Head of caudate nucleus (tissue), 42 donors: ENCODE data around the gene KIF4A.
"Not testable (repeated sequence)": the region's sequence is repeated elsewhere in the genome, so short reads cannot be mapped to it uniquely, and the experiment has no call there.

Source experiments
- DNase-seq, 42 donors: peaks; one replicate each; pipeline versions ENCODE4 v3.0.0 to v3.0.0-alpha.2; 2020 to 2021; ENCODE audit warnings: mixed read lengths in 7 of 42
- intact Hi-C: fragments of 100-400 bp; cut with DNase I; formaldehyde crosslinking; loops from one replicate; pipeline ENCODE4 v1.15.0; 2022

The KIF4A gene

DNA sequence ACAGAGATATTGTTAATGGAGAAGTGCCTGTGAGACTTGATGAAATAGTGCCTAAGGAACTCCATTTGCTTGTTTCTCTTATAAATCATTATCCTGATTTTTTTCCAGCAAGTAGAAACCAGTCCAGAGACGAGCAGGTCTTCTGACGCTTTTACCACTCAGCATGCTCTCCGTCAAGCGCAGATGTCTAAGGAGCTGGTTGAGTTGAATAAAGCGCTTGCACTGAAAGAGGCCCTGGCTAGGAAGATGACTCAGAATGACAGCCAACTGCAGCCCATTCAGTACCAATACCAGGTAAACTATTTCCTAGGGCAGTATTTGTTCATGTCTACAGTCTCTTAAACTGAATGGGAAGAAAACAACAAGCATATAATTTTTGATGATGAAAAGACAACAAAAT lies 63.6 kb downstream of the KIF4A start:
- intact Hi-C loops, result no loop called here
- no peak for DNase-seq

DNA sequence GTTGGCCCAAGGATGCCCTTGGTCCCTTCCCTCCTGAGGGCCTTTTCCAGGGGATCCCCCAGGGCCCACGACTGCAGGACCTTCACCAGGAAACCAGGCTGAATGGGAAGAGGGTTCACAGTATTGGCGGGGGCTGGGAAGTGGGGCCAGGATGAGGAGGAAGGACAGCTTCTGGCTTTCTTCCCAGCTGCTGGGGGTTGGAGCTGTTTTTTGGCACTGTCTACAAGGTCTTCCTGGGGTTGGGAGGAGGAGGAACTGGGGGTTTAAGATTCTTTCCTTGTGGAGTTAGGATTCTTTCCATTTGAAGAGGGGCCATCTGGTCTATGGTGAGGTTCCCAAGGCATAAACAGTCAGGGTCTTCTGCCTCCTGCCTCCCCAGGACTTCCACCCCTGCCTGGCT lies 64.8 kb downstream of the KIF4A start:
- intact Hi-C loops, result no loop called here
- DNase-seq, result no peak

- no peak for DNase-seq
- intact Hi-C loops, result no loop called here
Measured at GRCh38 chrX:70359458-70359857, 69.6 kb downstream of the KIF4A start.

DNA sequence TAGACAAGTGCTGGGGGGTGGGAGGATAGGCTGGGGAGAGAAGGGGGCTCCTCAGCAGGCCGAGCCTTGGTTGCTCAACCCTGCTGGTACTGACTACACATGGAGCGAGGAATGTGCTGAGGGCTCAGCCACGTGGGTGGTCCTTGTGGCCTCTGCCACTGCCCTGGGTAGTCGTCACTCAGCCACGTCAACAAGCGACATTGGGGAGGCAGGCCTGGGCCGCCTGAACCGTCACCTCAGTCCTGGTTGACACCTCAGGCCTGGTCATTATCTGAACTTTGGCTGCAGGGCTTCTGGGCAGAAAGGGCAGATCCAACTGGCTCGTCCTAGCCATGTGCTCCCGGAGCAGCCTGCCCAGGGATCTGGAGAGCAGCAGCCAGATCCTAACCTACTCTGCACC lies 70.5 kb downstream of the KIF4A start:
- intact Hi-C loops, result no loop called here

GRCh38 chrX:70368731-70369130 lies 78.8 kb downstream of the KIF4A start:
- DNase-seq, intact Hi-C loops: not testable (repeated sequence)

More for the DNA sequence above, 70.5 kb downstream of the KIF4A start:
- no peak for DNase-seq

- intact Hi-C loops, result no loop called here
- no peak for DNase-seq
Measured at GRCh38 chrX:70386235-70386634, 96.3 kb downstream of the KIF4A start.

- no peak for DNase-seq
- intact Hi-C loops, result no loop called here
Measured at GRCh38 chrX:70398899-70399298, 109.0 kb downstream of the KIF4A start.

DNA sequence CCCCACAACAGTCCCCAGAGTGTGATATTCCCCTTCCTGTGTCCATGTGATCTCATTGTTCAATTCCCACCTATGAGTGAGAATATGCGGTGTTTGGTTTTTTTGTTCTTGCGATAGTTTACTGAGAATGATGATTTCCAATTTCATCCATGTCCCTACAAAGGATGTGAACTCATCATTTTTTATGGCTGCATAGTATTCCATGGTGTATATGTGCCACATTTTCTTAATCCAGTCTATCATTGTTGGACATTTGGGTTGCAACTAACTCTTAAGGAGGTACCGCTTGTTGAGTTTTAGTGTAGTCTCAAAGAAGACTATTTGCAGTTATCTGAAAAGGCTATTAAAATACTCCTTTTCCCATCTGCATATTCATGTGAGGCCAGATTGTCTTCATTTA lies 110.3 kb downstream of the KIF4A start:
- DNase-seq, intact Hi-C loops: not testable (repeated sequence)

GRCh38 chrX:70402721-70403120 lies 112.8 kb downstream of the KIF4A start:
- no peak for DNase-seq
- intact Hi-C loops, result no loop called here

DNA sequence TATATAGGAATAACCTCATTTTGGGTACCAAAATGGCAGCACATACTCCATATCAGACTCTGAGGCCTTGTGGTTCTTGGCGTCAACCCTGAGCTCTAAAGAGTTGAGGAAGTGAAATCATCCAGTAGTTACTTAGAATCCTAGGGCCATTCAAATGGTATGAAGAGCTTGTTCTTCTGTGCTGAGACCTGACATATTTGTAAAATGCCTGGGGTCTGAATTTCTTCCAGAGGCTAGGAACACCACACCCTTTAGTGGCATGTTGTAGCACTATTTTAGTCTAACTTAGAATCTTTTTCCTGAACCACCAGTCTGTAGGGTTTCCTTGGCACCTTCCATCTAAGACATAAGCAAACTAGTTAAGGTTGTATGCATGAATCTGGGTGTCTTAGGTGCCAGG lies 115.1 kb downstream of the KIF4A start:
- intact Hi-C loops, result no loop called here
- no peak for DNase-seq

DNA sequence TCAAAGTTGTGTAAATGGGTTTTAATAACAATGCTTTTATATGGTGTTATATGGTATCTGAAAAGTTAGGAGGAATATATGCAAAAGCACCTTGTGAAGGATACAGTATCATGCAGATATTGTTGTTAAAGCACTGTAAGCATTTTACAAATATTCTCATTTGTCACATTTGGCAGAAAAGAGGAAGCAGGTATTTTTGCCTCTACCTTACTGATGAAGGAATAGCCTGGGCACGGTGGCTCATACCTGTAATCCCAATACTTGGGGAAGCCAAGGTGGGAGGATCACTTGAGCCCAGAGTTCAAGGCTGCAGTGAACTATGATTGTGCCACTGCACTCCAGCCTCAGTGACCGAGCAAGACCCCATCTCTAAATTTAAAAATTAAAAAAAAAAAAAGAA lies 121.0 kb downstream of the KIF4A start:
- intact Hi-C loops, result no loop called here
- no peak for DNase-seq

DNA sequence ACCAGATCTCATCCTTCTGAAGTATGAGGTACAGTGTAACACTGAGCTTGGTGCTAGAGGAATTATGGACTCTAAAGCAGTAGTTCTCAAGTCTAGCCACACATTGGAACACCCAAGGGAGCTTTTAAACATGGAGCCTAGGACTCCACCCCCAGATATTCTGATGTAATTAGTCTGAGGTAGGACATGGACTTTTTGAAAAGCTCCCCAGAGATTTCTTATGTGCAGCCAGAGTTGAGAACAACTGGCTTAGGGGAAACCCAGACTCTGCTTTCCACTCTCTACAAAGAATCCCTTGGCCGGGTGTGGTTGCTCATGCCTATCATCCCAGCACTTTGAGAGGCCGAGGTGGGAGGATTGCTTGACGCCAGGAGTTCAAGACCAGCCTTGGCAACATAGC lies 121.6 kb downstream of the KIF4A start:
- DNase-seq, result no peak
- intact Hi-C loops, result no loop called here

DNA sequence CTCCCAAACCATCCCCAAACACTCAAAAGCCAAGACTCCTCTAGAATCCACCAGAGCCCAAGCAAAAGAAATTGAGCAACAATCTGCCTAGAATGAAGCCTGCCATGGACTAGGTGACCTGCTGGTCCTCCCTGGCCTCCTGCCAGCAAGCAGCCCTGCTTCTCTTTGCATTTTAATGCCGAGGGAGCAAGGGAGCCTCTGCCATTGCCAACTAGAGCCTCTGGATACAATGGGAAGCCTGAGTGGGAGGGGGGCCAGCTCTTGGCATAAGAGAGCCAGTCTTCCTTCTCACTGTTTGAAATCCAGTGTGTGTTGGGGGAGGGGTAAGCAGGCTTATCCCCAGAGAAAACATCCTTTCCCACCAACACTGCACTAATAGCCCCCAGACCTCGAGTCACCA lies 131.7 kb downstream of the KIF4A start:
- intact Hi-C loops, result no loop called here
- DNase-seq, result peak in 28 of 42 donors; percentile 14 to 74 (median 49)

DNA sequence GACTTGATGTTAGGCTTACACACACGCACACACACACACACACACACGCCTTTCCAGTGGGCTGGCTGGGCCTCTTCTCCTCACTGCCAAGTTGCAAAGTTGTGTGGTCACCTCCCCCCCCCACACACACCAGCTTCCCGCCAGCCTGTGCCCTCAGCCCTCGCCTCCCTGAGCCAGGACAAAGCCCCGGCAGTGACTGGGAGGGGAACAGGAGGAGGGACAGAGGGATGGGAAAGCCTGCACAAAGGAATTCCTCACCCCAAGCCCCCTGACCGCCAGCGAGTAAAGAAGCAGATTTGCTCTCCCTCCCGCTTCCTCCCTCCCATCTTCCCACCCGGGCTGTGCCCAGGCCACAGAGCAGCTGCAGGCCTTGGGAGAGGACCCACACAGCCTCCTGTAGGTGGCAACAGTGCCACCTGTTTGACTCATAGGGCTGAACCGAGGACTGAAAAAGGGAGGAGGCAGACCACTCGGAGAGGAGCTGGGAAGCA lies 133.0 kb downstream of the KIF4A start, which contains the start of gene GDPD2:
GDPD2 (plus strand) TSS at position 464 of the 491 bp plus-strand sequence. CDS start 1,671 bp downstream, outside the sequence.
- intact Hi-C loops, result no loop called here
- DNase-seq, result peak in 11 of 42 donors; percentile 4 to 61 (median 26)

GRCh38 chrX:70423936-70424675 lies 134.2 kb downstream of the KIF4A start:
- intact Hi-C loops, result no loop called here

GRCh38 chrX:70424801-70425200 lies 134.9 kb downstream of the KIF4A start:
- DNase-seq, result no peak
- intact Hi-C loops, result no loop called here

More at GRCh38 chrX:70423936-70424675, 134.2 kb downstream of the KIF4A start:
- no peak for DNase-seq

DNA sequence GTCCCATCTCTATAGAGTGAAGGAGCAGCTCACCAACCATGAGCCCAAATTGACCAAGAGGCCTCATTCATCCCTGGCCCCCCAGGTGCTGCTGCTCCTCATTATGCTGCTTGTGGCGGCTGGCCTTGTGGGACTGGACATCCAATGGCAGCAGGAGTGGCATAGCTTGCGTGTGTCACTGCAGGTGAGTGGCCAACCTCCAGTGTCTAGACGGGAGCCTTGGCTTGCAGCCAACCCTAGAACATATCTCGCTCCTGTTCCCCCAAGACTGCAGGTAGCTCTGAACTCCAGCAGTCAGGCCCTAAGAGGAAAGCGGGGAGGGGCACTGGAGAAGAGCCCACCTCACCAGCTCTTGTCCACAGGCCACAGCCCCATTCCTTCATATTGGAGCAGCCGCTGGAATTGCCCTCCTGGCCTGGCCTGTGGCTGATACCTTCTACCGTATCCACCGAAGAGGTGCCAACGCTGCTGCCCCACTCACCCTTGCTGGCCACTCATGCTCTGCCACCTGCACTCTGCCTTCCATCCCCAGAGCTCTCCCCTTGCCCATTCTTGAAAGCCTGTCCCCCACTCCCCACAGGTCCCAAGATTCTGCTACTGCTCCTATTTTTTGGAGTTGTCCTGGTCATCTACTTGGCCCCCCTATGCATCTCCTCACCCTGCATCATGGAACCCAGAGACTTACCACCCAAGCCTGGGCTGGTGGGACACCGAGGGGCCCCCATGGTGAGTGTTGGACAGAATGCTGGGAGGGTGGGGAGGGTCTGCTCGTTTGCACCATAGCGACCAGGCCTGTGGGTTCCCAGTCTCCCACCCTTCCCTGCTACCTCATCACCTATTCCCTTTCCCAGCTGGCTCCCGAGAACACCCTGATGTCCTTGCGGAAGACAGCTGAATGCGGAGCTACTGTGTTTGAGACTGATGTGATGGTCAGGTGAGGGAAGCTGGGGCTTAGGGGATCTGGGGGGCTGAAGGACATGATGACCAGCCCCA lies 136.7 kb downstream of the KIF4A start:
- DNase-seq, result no peak
- intact Hi-C loops, result no loop called here

DNA sequence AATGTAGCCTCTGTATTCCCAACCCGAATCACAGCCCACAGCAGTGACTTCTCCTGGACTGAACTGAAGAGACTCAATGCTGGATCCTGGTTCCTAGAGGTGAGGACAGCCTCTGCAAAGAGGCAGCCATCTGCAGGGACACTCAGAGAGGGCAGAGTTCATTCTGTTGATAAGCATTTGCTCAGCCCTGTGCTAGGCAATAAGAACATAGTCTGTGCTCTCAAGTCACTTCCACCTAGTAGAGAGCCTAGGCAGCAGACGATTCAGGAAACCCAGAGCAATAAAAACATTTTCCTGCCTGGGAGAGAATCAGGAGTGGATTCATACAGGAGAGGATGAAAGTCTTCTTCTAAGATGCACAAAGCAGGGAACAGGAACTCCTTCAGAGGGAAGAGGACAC lies 137.5 kb downstream of the KIF4A start:
- intact Hi-C loops, result no loop called here

DNA sequence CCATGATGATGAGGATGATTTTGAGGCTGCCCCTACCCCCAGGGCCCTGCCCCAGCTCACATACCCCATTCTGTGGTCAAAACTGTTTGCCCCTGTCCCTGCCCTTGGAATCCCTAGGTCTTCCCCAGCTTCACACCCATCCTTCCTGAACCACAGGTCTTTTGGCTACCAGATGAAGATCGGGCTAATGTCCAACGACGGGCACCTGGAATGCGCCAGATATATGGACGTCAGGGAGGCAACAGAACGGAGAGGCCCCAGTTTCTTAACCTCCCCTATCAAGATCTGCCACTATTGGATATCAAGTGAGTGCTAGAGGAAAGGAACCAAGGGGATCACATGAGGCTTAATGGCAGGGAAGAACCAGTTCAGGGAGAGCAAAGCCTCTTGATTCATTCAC lies 139.9 kb downstream of the KIF4A start:
- intact Hi-C loops, result no loop called here
- DNase-seq, result no peak

More for the DNA sequence above, 137.5 kb downstream of the KIF4A start:
- no peak for DNase-seq
